Colon (tissue), 2 donors: ENCODE measurements around the gene SPATA31D3.
"Not testable (repeated sequence)": the region's sequence is repeated elsewhere in the genome, so short reads cannot be mapped to it uniquely, and the experiment has no call there.

Experiments used
- FAIRE-seq: peaks from 2 replicates; lab custom pipeline; 2012; peaks lifted over from hg19 to GRCh38; lab: Jason Lieb, UNC
- donor health status: control.
- donor health status: control.

Gene SPATA31D3

DNA sequence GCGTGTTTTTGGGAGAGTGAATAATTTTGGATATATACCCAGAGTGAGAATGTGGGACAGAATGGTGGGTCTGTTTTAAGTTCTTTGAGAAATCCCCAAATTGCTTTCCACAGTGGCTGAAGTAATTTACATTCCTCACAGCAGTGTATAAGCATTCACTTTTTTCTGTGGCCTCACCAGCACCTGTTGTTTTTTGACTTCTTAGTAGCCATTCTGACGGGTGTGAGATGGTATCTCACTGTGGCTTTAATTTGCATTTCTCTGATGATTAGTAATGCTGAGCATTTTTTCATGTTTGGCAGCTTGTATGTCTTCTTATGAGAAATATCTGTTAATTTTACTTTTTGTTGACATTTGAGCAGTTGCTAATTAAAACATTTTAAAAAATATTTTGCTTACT, 35.9 kb downstream of the SPATA31D3 start:
- no peak for FAIRE-seq

- no peak for FAIRE-seq
These were observed 37.3 kb downstream of the SPATA31D3 start for GRCh38 chr9:81980568-81980967.

DNA sequence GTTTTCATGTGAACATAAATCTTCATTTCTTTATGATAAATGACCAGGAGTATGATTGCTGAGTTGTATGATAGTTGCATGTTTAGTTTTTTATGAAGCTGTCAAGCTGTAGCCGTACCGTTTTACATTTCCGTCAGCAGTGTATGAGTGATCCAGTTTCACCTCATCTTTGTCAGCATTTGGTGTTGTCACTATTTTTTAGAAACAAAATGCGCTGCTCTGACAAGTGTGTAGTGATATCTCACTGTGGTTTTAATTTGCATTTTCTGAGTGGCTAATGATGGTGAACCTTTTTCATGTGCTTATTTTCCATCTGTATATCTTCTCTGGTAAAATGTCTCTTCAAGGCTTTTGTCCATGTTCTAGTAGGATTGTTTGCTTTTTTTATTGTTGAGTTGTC, 38.6 kb downstream of the SPATA31D3 start:
- no peak for FAIRE-seq

- FAIRE-seq: no peak
These were observed 41.6 kb downstream of the SPATA31D3 start for GRCh38 chr9:81984928-81985327.

DNA sequence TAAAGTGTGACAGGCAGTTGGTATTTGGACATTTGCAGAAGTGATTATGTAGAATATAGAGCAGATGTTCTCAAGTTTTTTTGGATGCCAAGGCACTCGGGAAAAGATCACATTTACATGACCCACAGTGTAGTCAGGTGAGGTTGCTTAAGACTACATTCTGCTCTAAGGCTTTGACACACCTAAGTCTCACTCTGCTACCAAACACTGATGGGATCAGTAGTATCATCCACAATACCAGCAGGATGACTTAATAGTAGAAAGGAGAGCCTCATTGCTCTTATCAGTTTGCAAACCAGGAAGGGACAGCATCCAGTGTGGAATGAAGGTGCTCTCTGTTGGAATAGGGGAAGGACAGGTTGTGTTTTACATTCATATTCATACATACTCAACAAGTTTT, 42.8 kb downstream of the SPATA31D3 start:
- FAIRE-seq: no peak

- not testable (repeated sequence) for FAIRE-seq
These were observed 45.2 kb downstream of the SPATA31D3 start, which contains the start of gene SPATA31D1 for GRCh38 chr9:81988472-81988871. TSS of gene SPATA31D1 (plus strand) at chr9:81988772. CDS start at chr9:81988819, 47 bp downstream.

- no peak for FAIRE-seq
These were observed 46.4 kb downstream of the SPATA31D3 start for GRCh38 chr9:81989700-81990099.

DNA sequence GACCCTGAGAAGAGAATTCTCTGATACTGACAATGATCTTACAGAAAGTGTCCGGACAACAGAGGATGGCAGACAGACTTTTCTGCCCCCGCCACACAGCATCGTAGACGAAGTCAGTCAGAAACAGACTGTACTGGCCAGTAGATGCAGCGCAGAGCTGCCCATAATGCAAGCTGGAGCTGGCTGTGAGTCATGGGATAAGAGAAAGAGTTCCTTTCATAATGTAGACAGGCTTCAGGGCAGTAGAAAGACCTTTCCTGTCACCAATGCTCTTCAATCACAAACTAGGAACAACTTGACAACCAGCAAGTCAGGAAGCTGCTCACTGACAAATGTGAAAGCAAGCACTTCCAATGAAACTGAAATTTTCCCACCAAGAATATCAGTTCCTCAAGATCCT, 50.4 kb downstream of the SPATA31D3 start:
- FAIRE-seq: no peak
